ENCODE data around the gene BPIFB2.
"Not testable (repeated sequence)": the region's sequence is repeated elsewhere in the genome, so short reads cannot be mapped to it uniquely, and the experiment has no call there.

Gene BPIFB2

GRCh38 chr20:33007376-33008335 is at the start of gene BPIFB2:
TSS of gene BPIFB2 (plus strand) at chr20:33007704. CDS start at chr20:33008575, 871 bp downstream.
- DNase-seq = no peak
- in situ Hi-C loops (cut with HindIII; ENCODE audit: low pct_ligation_motif_present, low pct_unique_long_range_greater_than_20kb, low sequenced_read_pairs) = no loop called here

DNA sequence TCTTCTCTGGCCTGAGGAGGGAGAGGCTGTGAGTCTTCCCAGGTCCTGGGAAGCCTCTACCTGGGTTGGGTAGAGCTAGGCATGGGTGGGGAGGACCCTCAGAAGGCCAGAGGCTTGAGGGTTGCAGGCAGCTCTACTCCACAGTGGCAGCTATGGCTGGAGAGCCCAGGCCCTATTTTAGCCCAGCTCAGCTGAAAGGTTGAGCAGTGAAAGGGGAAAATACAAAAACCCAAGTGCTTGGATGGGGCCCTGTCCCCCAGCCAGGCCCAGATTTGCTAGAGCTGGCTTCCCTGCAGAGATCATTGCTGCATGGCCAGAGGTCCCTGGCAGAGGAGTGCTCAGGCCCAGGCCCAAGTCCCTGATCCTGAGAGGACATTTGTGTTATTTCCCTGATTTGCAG is 48.9 kb upstream of the BPIFB2 start:
- in situ Hi-C loops (cut with HindIII; ENCODE audit: low pct_ligation_motif_present, low pct_unique_long_range_greater_than_20kb, low sequenced_read_pairs) = no loop called here
- no peak for DNase-seq

- in situ Hi-C loops (cut with HindIII; ENCODE audit: low pct_ligation_motif_present, low pct_unique_long_range_greater_than_20kb, low sequenced_read_pairs) = no loop called here
- no peak for DNase-seq
These were observed 47.9 kb upstream of the BPIFB2 start for GRCh38 chr20:32959351-32960221.

DNA sequence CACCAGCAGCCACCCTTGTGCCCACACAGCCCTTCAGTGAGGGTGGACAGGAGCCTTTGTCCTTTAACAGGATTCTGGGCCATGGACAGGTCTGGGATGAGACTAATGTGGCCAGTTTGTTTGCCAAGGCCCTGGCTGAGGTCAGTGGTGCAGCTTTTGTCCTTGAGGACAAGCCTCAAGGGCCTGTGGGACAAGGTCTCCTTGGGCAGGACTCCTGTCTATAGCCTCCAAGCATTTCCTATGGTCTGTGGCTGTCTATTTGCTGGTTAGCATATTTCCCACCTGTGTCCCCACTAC is 47.3 kb upstream of the BPIFB2 start:
- in situ Hi-C loops (cut with HindIII; ENCODE audit: low pct_ligation_motif_present, low pct_unique_long_range_greater_than_20kb, low sequenced_read_pairs) = no loop called here
- no peak for DNase-seq

DNA sequence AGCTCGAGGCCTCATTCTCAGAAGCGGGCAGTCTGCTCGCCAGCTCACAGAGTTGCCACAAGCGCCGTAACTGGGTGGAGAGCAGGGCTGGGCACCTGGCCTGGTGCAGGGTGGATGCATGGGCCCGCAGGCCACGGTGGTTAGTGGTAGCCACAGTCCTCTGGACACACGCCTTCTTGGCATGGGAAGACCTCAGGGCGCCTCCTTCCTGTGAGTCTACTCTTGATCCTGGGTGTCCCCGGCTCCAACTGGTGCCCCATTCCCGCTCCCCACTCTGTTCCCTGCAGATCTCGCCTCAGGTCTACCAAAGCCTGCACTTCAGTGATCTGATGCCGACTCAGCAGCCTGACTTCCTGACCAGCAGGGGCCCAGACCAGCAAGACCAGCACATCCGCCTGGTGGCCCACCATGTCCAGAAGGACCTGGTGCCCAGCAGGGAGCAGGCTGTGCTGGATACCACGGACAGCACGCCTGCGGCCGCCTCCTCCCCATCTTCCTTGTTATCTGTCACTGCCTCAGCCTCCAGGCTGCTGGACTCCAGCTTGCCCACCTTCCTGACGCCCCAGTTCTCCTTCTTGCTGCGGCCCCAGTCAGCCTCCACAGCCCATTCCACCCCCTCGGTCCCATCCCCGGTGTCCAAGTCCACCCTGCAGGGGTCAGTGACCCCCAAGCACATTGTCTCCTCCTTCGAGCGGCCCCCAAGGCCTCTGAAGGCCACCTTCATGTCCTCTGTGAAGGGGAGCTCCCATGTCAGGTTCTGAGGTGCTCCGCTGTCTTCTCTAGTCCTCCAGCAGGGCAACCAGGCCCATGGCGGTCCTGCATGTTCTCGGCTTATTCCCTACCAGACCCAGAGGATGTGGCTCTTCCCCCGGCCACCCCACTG is 46.4 kb upstream of the BPIFB2 start:
- DNase-seq = no peak
- in situ Hi-C loops (cut with HindIII; ENCODE audit: low pct_ligation_motif_present, low pct_unique_long_range_greater_than_20kb, low sequenced_read_pairs) = no loop called here

GRCh38 chr20:32962053-32962452 is 45.5 kb upstream of the BPIFB2 start:
- in situ Hi-C loops (cut with HindIII; ENCODE audit: low pct_ligation_motif_present, low pct_unique_long_range_greater_than_20kb, low sequenced_read_pairs) = no loop called here
- DNase-seq = no peak

GRCh38 chr20:32962646-32963045 is 44.9 kb upstream of the BPIFB2 start:
- DNase-seq; in situ Hi-C loops (cut with HindIII; ENCODE audit: low pct_ligation_motif_present, low pct_unique_long_range_greater_than_20kb, low sequenced_read_pairs): not testable (repeated sequence)

DNA sequence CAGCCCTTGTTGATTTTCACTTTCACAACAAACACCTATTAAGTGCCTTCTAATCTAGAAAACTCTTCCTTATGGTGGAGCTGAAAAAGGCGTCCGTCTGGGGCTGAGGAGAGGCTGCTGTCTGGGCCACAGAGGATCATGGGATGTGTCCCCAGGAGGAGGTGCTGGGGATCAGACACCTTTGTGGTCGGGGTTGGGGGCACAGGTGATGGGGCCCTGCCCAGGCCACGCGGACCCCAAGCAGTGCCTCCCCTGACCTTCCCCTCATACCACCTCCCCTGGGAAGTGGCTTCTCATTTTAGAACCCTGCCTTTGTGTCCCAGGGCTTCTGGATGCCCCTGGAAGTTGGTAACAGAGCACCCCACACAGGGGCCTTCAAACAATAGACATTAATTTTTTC is 44.3 kb upstream of the BPIFB2 start:
- DNase-seq = no peak
- in situ Hi-C loops (cut with HindIII; ENCODE audit: low pct_ligation_motif_present, low pct_unique_long_range_greater_than_20kb, low sequenced_read_pairs) = no loop called here

GRCh38 chr20:32964575-32964974 is 42.9 kb upstream of the BPIFB2 start:
- DNase-seq = no peak

GRCh38 chr20:32965115-32965514 is 42.4 kb upstream of the BPIFB2 start:
- no peak for DNase-seq
- in situ Hi-C loops (cut with HindIII; ENCODE audit: low pct_ligation_motif_present, low pct_unique_long_range_greater_than_20kb, low sequenced_read_pairs) = no loop called here

More at GRCh38 chr20:32964575-32964974, 42.9 kb upstream of the BPIFB2 start:
- in situ Hi-C loops (cut with HindIII; ENCODE audit: low pct_ligation_motif_present, low pct_unique_long_range_greater_than_20kb, low sequenced_read_pairs) = no loop called here

DNA sequence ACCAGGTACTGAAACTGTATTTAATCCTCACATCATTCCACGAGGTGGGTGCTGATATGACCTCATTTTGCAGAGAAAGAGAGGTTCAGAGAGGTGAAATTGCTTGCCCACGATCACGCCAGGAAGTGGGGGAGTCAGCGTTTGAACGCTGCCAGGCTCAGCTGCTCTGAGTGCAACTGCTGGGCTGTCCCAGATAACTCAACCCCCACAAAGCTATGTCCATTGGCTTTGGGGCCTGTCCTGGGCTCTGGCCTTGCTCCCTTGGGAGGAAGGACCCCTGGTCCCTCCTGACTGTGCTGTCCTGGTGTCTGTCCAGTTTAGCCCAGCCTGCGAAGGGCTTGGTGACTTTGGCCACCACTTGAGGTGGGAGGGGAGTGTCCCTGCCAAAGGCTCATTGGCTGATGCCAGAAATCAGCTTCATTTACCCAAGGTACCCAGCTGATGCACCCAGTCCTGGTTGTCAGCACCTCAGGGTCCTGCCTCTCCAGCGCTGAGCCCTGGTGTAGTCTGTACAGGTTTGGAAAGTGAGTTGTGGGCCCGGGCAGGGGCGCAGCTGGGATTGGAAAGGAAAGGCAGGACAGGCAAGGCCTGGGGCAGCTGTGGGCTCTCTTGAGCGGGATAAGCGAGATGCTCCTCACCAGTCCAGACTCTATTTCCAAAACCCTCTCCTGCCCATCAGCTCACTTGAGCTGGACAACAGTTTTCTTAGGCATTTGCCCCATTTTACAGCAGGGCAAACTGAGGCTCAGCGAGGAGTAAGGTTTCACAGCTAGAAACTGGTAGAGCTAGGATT is 41.7 kb upstream of the BPIFB2 start:
- DNase-seq = no peak
- in situ Hi-C loops (cut with HindIII; ENCODE audit: low pct_ligation_motif_present, low pct_unique_long_range_greater_than_20kb, low sequenced_read_pairs) = no loop called here

DNA sequence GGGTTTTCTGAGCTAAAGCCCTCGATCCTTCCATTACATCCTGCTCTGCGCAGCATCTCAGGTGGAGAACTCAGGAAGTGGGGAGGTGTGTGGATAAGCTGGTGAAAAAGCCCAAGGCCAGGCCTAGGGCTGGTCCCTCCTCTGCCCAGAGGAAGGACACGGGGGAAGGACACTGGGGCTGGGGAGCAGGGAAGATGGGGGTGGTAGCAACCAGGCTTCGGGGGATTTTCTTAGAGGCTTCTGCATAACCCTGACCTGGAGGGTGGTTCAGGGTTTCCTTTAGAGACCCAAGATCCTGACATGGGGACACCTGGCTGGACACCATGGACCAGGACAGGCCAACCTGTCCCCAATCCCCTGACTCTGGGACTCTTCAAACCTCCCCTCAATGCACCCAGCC is 41.1 kb upstream of the BPIFB2 start:
- DNase-seq = no peak
- in situ Hi-C loops (cut with HindIII; ENCODE audit: low pct_ligation_motif_present, low pct_unique_long_range_greater_than_20kb, low sequenced_read_pairs) = no loop called here

DNA sequence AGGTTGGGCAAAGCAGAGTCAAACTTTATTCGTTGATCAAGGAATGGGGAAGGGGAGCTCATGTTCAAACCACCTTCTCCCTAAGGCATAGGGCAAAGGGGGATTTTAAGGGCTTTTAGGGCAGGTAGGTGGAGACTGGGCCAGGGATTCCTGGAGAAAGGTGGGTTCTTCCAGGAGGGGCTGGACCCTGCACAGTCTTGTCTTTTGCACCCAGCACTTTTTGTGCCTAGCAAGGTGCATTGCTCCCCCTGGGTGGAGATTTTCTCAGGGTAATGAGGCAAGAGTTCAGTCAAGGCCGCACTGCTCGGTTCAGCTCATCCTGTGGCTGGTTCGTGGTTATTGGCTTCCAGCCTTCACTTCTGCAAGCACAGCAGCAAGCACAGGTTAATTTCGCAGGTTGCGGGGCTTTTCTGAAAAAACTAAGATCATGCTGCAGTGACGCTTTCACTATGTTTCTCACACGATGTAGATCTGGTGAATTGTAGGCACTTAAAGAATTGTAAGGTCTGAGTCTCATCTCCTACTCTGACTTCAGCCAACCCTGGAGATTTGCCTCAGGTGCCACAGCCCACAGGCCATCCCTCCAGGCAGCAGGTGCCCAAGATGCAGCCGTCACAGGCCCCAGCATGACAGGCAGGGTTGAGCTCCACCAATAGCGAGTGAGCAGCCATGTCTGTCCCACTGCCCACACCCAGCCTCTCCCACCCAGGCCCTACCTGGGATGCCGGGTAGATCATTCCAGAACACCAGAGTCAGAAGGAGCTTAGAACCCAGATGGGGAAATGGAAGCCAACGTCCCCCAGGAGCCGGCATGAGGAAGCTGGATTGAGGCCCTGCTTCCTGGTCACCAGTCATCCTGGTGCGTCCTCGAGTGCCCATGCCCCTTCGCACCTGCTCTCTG is 40.4 kb upstream of the BPIFB2 start:
- no peak for DNase-seq
- in situ Hi-C loops (cut with HindIII; ENCODE audit: low pct_ligation_motif_present, low pct_unique_long_range_greater_than_20kb, low sequenced_read_pairs) = no loop called here

- in situ Hi-C loops (cut with HindIII; ENCODE audit: low pct_ligation_motif_present, low pct_unique_long_range_greater_than_20kb, low sequenced_read_pairs) = no loop called here
- no peak for DNase-seq
These were observed 39.5 kb upstream of the BPIFB2 start for GRCh38 chr20:32967961-32968457.

DNA sequence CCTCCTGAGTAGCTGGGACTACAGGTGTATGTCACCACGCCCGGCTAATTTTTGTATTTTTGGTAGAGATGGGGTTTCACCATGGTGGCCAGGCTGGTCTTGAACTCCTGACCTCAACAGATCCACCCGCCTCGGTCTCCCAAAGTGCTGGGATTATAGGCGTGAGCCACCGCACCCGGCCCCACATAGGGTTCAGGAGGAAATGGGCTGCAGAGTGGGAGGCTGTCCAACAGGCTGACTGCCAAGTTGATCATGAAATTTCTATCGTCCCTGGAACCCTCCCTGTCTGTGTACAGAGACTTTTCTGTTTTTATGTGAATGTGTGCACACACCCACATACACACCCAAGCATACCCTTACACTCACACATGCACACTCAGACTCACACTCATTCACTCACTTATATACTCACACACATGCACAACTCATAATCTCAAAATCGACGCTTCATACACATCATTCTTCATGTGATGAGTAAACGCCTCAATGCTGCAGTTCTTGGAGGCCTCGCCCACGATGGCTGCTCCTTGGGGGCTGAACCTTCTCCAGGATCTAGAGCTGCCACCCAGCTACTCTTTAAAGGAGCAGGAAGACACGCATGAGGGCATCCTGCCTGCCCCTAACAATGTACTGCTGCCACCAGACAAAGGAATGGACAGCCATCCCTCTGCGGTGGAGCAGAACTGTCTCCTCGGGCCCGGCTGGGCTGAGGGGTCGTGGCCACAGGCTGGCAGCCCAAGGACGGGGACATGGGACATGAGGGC is 38.8 kb upstream of the BPIFB2 start:
- DNase-seq = no peak
- in situ Hi-C loops (cut with HindIII; ENCODE audit: low pct_ligation_motif_present, low pct_unique_long_range_greater_than_20kb, low sequenced_read_pairs) = no loop called here
